NOMO-1 treated with dmso at 0.1 percent for 144 hours (cell line): ENCODE measurements around the gene SLC1A2.
A peak's percentile ranks its signal among the peaks of the same experiment; 100 is the strongest.

ENCODE experiments used
- DNase-seq: peaks from one replicate; lab custom pipeline; 2025; ENCODE audit not compliant: unreplicated experiment; lab: John Stamatoyannopoulos, UW

Gene SLC1A2

GRCh38 chr11:35276396-35277145 lies 142.8 kb downstream of the SLC1A2 start:
- no peak for DNase-seq

DNA sequence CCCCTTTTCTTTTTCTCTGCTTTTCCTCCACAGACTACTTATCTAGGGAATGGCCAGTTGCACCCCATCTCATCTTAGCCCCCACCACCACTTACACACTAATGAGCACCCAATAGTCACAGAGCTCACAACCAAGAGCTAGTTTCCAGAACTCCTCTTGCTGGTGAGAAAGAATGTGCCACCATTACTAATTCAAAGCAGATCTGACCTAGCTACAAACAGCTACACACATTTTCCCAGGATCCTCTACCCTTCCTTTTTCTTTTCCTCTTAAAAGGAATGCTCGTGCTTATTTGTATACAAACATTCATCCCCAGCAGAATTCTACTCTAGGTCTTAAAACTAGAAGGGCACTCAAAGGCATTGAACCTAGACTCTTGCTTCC lies 143.6 kb downstream of the SLC1A2 start:
- no peak for DNase-seq

DNA sequence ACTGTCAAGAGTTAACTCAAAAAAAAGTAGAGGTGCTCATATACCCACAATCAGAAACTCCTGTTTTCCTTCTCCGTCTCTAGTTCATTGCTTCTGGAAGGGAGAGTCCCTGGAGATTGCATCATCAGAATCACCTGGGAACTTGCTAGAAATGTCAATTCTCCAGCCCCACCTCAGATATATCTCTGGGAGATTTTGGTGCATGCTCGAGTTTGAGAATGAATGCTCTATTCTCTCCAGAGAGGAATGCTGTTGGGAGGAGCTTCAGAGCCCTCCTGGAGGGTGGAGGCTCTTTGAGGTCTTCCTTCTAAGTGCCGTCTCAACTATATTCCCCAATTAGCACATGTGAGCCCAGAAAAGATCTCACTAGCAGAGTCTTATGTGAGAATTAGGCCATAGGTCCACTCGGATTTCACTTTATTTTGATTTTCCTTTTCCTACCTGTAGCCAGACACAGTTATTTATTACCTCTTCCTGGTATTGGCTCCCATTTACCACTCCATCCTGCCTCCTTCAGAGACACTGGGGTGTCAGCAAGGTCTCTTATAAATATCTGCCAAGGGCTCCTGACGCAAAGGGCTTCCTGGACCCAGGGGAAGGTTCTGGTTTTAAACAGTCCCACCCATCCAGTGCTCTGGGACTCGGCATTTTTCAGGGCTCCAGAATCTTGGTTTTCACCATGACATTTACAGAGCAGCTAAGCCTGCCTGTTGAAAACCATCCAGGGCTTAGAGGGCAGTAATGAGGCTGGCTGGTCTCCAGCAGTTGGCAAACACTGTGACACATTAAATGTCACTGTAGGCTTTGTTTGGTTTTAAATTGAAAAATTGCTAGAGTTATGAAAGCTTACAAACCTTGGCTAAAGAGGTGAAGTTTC lies 144.2 kb downstream of the SLC1A2 start:
- DNase-seq: no peak

DNA sequence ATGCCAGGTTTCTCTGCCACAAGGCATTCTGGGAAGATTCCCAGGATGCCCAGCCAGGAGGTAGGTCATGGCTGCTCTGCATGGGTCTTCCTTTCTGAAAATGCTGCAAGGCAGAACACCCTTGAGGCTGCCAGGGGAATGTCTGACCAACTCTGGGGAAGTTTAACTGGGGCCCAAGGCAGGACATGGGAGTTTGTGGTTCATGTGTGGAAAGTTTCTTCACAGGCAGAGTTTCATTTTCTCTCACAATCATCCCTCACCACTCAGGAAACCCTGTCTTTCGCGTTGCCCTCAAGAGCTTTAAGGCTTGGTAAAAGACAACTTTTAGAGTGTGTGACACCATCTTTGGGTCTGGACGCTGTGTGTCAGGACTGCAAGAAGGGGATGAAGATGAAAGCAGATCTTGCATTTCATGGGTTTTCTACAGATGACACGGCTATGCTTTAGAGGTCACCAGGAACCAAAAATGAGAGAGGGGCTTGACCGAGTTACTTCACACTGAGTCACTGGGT lies 146.9 kb downstream of the SLC1A2 start:
- peak; percentile 47 for DNase-seq

GRCh38 chr11:35271031-35271430 lies 148.3 kb downstream of the SLC1A2 start:
- DNase-seq: no peak

- no peak for DNase-seq
These were observed 149.0 kb downstream of the SLC1A2 start for GRCh38 chr11:35270342-35270741.

DNA sequence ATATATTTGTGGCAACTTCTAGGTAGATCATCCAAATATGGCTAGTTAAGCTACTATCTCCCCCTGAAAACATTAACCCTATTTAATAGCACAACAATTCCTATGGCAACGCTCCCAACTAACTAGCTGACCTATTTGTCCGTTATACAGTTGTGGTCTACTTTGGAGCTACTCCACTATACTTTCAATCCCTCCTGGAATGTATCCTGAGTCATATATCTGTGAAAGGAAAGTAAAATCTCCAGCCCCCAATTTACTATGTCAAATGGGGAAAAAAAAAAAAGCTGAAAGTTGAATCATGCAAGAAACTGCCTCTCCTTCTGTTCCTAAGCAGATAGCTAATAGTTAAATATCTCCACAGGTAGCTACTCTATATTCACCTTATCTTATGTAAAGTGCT lies 151.9 kb downstream of the SLC1A2 start:
- no peak for DNase-seq

GRCh38 chr11:35265755-35266454 lies 153.5 kb downstream of the SLC1A2 start:
- no peak for DNase-seq

- DNase-seq: no peak
These were observed 156.6 kb downstream of the SLC1A2 start for GRCh38 chr11:35262735-35263134.

DNA sequence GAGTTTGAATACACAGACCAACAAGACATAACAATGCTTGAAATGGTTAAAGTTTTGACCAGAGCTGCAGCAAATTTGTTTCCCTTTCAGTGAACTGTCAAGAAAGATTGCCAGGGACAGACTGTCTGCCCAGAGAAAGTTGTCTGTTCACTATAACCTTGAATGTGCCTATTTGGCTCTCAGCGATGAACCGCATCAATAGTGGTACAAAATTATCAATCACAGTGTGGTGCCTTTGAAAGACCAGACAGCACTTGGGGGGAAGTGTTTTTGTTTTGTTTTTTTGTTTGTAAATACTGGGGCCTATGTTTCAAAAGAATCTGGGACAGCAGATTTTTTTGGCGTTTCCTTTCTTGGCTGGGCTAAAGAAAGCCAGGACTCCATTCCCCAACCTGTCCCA lies 157.3 kb downstream of the SLC1A2 start:
- no peak for DNase-seq

DNA sequence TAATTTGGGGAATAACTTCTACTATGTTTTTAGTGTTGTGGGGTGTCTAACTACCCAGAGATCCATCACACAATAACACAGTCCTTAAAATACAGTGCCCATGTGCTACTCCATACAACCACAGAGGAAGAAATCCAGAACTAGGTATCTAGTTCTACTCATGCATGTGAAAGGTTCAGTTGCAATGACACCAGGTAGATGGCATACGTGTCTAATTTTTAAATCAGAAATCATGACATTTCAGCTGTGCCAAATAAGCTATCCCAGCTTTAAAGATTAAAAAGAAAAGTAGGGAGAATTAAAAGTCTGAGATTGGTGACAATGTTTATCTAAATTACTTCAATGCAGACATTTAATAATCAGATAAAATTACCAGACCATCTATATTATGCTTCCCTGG lies 158.2 kb downstream of the SLC1A2 start:
- no peak for DNase-seq

DNA sequence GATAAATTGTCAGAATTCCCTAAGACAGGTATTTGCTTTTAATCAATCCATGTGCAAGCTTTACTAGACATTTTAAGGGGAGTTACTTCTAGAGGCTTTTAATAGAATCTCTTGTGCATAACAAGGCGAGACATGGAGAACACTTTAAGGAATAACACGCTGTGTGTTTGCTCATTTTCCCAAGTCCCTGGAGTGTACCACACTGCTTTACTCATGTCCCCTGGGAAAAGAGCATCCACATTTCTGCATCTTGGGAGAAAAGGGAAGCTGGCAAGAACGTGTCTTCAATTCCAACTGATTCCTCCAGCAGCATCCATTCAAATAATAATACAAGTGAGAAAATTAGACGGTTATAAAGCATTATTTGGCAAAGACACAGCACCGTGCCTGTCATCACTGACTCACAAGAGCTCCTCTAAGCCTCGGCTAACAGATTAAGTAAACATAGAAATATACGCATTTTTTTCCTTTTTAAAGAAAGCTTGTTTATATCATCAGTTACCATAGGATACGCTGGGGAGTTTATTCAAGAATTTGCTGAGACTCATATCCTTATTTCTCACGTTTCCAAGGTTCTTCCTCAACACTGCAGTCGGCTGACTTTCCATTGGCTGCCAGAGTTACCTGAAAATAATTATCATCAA lies 158.9 kb downstream of the SLC1A2 start:
- DNase-seq: no peak

DNA sequence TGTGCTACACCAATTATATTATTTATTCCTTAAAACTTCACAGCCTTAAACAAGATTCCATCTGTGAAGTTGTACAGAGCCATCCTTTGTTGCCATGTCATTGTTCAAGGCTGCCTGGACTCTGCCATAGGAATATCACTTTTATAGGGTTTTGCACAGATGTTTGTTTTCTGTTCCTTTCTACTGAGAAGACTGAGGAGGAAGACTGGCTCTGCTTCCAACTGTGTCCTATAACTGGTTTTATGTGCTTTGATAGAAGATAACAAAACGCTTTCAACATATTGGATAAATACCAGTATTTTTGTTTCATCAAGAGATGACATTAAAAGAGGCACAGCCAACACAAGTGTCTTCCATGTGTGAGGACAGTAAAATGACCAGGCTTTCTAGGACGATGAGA lies 159.8 kb downstream of the SLC1A2 start:
- no peak for DNase-seq

DNA sequence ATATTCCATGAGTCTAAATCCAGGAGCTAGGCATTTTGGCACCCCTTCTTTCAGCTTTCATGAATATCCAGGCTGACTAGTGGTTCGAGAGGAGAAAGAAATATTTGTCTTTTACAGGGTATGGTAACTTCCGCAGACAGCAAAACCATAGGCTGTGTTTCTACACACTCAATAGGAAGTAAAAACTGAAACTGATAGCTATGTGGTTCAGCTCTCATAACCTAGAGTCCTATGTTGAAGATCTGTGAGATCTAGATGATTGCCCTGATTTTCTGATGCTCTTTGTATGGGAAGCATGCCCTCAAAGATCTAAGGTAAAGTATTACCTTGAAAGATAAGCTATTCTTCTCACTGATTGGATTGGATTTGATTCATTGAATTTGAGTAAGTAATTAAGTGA lies 162.1 kb downstream of the SLC1A2 start:
- DNase-seq: no peak

GRCh38 chr11:35256296-35256695 lies 163.1 kb downstream of the SLC1A2 start:
- no peak for DNase-seq

DNA sequence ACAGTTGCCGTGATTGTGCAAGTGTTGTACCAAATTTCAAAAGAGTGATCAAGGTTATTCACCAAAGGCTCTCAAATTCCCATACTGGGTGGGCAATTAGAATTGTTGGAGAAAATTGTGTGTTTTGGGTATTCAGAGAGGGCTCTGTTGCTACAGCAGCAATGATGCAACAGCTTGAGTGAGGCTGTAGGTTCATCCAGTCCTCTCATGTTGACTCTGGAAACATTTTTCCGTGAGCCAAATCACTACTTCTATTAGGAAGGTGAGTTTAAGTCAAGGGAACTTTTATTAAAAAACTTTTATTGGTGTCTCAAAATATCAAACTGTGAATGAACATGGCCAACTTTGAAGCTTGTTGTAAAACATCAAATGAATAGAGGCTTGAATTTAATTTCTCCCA lies 163.8 kb downstream of the SLC1A2 start:
- DNase-seq: no peak

DNA sequence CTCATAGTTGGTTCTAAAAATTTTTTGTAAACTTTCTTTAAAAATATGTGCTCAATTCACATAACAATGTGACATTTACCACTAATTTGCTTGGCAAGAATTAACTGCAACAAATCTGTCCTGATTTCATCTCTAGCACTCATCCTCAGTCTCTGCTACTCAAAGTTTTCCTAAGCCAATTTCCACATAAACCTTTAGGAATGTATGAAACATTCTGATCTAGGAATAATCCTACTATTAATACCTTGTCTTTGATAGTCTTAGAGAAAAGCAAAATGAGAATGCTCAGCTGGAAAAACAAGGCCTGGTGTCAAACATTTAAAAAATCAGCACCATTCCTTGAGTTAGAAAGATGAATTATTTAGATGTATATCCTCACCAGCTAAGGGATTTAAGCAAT lies 166.1 kb downstream of the SLC1A2 start:
- DNase-seq: no peak

GRCh38 chr11:35250621-35251020 lies 168.7 kb downstream of the SLC1A2 start:
- DNase-seq: peak; percentile 12

GRCh38 chr11:35250192-35250591 lies 169.2 kb downstream of the SLC1A2 start:
- no peak for DNase-seq

- no peak for DNase-seq
These were observed 170.6 kb downstream of the SLC1A2 start for GRCh38 chr11:35248558-35249323.
